ENCODE data around the gene SKAP2. TPM values are rescaled to one million over a fixed set of nuclear protein-coding genes. Genes with fewer than 3 reads are reported as not detected.

Gene SKAP2
- total RNA-seq, 1 experiment from 2014 or later: 66.8 TPM

DNA sequence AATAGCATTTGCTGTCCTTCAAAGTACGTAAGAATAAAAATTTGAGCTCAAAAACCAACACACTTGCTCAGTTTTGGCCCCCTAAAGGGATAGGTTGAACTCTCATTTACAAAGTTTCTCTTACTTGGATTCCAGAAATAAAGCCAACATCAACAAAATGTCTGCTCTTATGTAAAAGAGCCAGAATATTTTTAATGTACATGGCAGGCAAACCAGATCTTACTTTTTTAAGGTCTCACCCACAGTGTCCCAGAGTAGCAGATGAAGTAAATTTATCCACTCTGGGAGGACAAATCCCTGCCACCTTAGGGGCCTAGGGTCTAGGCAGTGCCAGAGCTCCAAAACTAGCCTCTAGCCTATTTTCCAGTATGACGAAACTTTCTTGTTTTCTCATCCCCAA lies 159.6 kb downstream of the SKAP2 start:
- Histone ChIP-seq H3K4me3 (ENCODE audit: low read depth in 2 of 2, low read length in 2 of 2) (no peak overlapping the region), H3K9me3 (ENCODE audit: control insufficient read depth, insufficient read depth, low read depth, low read length) (no peaks in the 10 kb centered on the region), H3K27me3 (ENCODE audit: control insufficient read depth, insufficient read depth, low read length) (no peaks in the 10 kb centered on the region), H3K36me3 (ENCODE audit: control insufficient read depth, insufficient read depth, low read length) (no peaks in the 10 kb centered on the region), H3K4me1 (ENCODE audit: control insufficient read depth, insufficient read depth, low read length) (no peaks in the 10 kb centered on the region; the same call in 1 of the 2 replicates), H3K27ac (ENCODE audit: low read length) (no peak overlapping the region)
- no TSS peak for BruUV-seq (replicated peaks)
- no peak for DNase-seq (ENCODE audit: low read depth, low spot score)
- CTCF ChIA-PET: no interaction called here
- in situ Hi-C loops (cut with HindIII; ENCODE audit: low pct_unique_long_range_greater_than_20kb, low sequenced_read_pairs): no loop called here
- POLR2A ChIA-PET: no interaction called here
- intact Hi-C loops (cut with micrococcal nuclease; ENCODE audit: unreplicated experiment): no loop called here
- no peak for ATAC-seq
- TF ChIP-seq POLR2AphosphoS5 (IDR thresholded peaks at IDR 0.05; ENCODE audit: low read depth, low read length): no peak
- no peak for TF ChIP-seq SIN3A (IDR thresholded peaks at IDR 0.05; ENCODE audit: borderline replicate concordance, insufficient read depth, low read depth, low read length)
- TF ChIP-seq, protein P1, sequence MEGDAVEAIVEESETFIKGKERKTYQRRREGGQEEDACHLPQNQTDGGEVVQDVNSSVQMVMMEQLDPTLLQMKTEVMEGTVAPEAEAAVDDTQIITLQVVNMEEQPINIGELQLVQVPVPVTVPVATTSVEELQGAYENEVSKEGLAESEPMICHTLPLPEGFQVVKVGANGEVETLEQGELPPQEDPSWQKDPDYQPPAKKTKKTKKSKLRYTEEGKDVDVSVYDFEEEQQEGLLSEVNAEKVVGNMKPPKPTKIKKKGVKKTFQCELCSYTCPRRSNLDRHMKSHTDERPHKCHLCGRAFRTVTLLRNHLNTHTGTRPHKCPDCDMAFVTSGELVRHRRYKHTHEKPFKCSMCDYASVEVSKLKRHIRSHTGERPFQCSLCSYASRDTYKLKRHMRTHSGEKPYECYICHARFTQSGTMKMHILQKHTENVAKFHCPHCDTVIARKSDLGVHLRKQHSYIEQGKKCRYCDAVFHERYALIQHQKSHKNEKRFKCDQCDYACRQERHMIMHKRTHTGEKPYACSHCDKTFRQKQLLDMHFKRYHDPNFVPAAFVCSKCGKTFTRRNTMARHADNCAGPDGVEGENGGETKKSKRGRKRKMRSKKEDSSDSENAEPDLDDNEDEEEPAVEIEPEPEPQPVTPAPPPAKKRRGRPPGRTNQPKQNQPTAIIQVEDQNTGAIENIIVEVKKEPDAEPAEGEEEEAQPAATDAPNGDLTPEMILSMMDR (IDR thresholded peaks at IDR 0.05): no peak
- TF ChIP-seq TCF7L2 (IDR thresholded peaks at IDR 0.05; ENCODE audit: low read depth, low read length): no peak
- TF ChIP-seq, protein P2, sequence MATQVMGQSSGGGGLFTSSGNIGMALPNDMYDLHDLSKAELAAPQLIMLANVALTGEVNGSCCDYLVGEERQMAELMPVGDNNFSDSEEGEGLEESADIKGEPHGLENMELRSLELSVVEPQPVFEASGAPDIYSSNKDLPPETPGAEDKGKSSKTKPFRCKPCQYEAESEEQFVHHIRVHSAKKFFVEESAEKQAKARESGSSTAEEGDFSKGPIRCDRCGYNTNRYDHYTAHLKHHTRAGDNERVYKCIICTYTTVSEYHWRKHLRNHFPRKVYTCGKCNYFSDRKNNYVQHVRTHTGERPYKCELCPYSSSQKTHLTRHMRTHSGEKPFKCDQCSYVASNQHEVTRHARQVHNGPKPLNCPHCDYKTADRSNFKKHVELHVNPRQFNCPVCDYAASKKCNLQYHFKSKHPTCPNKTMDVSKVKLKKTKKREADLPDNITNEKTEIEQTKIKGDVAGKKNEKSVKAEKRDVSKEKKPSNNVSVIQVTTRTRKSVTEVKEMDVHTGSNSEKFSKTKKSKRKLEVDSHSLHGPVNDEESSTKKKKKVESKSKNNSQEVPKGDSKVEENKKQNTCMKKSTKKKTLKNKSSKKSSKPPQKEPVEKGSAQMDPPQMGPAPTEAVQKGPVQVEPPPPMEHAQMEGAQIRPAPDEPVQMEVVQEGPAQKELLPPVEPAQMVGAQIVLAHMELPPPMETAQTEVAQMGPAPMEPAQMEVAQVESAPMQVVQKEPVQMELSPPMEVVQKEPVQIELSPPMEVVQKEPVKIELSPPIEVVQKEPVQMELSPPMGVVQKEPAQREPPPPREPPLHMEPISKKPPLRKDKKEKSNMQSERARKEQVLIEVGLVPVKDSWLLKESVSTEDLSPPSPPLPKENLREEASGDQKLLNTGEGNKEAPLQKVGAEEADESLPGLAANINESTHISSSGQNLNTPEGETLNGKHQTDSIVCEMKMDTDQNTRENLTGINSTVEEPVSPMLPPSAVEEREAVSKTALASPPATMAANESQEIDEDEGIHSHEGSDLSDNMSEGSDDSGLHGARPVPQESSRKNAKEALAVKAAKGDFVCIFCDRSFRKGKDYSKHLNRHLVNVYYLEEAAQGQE (IDR thresholded peaks at IDR 0.05; ENCODE audit: insufficient read depth in 1 of 2, low read depth in 2 of 2, low read length in 1 of 2): no peak

DNA sequence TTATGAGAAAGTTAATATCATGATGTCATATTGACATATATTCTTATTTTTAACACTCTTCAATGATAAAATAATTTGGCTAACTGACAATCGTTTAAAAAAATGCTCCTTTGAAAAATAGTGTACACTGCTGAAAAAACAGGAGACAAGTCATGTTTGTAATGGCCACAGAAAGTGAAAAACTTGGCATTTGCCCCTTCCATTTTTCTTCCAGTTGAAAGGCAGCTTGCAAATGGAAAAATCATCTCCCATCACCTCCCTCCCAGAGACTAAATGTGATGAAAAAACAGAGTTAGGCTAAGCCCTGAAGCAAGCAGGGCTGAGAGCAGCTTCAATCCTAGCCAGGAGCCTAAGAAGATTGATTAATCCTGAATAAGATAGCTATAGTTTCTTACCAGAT lies 160.4 kb downstream of the SKAP2 start:
- TF ChIP-seq TCF7L2 (IDR thresholded peaks at IDR 0.05; ENCODE audit: low read depth, low read length) (no peak), POLR2AphosphoS5 (IDR thresholded peaks at IDR 0.05; ENCODE audit: low read depth, low read length) (no peak), SIN3A (IDR thresholded peaks at IDR 0.05; ENCODE audit: borderline replicate concordance, insufficient read depth, low read depth, low read length) (no peak)
- TF ChIP-seq, protein P2 (IDR thresholded peaks at IDR 0.05; ENCODE audit: insufficient read depth in 1 of 2, low read depth in 2 of 2, low read length in 1 of 2): no peak
- TF ChIP-seq, protein P1 (IDR thresholded peaks at IDR 0.05): no peak
- CTCF ChIA-PET: no interaction called here
- Histone ChIP-seq H3K36me3 (ENCODE audit: control insufficient read depth, insufficient read depth, low read length) (no peaks in the 10 kb centered on the region), H3K27me3 (ENCODE audit: control insufficient read depth, insufficient read depth, low read length) (no peaks in the 10 kb centered on the region), H3K9me3 (ENCODE audit: control insufficient read depth, insufficient read depth, low read depth, low read length) (no peaks in the 10 kb centered on the region), H3K4me3 (ENCODE audit: low read depth in 2 of 2, low read length in 2 of 2) (no peak overlapping the region), H3K4me1 (ENCODE audit: control insufficient read depth, insufficient read depth, low read length) (no peaks in the 10 kb centered on the region; the same call in 1 of the 2 replicates), H3K27ac (ENCODE audit: low read length) (no peak overlapping the region)
- ATAC-seq: no peak
- BruUV-seq (replicated peaks): no TSS peak
- intact Hi-C loops (cut with micrococcal nuclease; ENCODE audit: unreplicated experiment): no loop called here
- POLR2A ChIA-PET: no interaction called here
- in situ Hi-C loops (cut with HindIII; ENCODE audit: low pct_unique_long_range_greater_than_20kb, low sequenced_read_pairs): no loop called here
- DNase-seq (ENCODE audit: low read depth, low spot score): no peak

All from Panc1 (cell line).